ENCODE measurements around the gene GFM2. TPM values are rescaled to one million over a fixed set of nuclear protein-coding genes. Genes with fewer than 3 reads are reported as not detected.

Gene GFM2
- total RNA-seq, 1 experiment from 2014 or later = 22.5 TPM

DNA sequence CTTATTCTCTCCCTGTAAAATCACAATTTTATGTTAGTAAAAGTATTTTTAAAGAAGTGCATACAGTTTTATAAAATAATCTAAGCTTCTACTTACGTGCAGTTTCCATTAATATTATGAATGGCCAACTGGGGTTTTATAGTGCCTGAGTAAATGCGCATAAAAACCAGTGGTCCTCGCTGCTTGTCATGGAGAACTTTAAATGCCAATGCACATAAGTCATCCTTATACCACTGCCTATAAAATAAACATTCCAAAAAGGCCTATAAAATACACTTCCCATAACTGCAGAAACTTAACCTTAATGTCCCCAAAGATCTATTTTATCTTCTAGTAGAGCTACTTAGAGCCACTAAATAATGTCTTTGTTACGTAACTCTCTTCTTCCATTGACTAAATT lies 28.5 kb downstream of the GFM2 start:
- POLR2A ChIA-PET = interaction anchor here (0.7 kb wide), 1 partner anchor 26 kb away, joined by 3 read pairs; no protein-coding TSS in a partner anchor
- Histone ChIP-seq H3K36me3 (ENCODE audit: control insufficient read depth, insufficient read depth, low read length) (peaks cover 43% of the 10 kb centered on the region), H3K27ac (ENCODE audit: low read length) (no peak overlapping the region), H3K4me1 (ENCODE audit: control insufficient read depth, insufficient read depth, low read length) (no peaks in the 10 kb centered on the region), H3K9me3 (ENCODE audit: control insufficient read depth, insufficient read depth, low read depth, low read length) (no peaks in the 10 kb centered on the region), H3K27me3 (ENCODE audit: control insufficient read depth, insufficient read depth, low read length) (no peaks in the 10 kb centered on the region), H3K4me3 (ENCODE audit: low read depth in 2 of 2, low read length in 2 of 2) (no peak overlapping the region)
- CTCF ChIA-PET = no interaction called here
- ATAC-seq = no peak; the same call in 1 of the 2 replicates
- no peak for DNase-seq (ENCODE audit: low read depth, low spot score)
- TF ChIP-seq POLR2AphosphoS5 (IDR thresholded peaks at IDR 0.05; ENCODE audit: low read depth, low read length) (no peak), SIN3A (IDR thresholded peaks at IDR 0.05; ENCODE audit: borderline replicate concordance, insufficient read depth, low read depth, low read length) (no peak), TCF7L2 (IDR thresholded peaks at IDR 0.05; ENCODE audit: low read depth, low read length) (no peak)
- TF ChIP-seq, protein P1, sequence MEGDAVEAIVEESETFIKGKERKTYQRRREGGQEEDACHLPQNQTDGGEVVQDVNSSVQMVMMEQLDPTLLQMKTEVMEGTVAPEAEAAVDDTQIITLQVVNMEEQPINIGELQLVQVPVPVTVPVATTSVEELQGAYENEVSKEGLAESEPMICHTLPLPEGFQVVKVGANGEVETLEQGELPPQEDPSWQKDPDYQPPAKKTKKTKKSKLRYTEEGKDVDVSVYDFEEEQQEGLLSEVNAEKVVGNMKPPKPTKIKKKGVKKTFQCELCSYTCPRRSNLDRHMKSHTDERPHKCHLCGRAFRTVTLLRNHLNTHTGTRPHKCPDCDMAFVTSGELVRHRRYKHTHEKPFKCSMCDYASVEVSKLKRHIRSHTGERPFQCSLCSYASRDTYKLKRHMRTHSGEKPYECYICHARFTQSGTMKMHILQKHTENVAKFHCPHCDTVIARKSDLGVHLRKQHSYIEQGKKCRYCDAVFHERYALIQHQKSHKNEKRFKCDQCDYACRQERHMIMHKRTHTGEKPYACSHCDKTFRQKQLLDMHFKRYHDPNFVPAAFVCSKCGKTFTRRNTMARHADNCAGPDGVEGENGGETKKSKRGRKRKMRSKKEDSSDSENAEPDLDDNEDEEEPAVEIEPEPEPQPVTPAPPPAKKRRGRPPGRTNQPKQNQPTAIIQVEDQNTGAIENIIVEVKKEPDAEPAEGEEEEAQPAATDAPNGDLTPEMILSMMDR (IDR thresholded peaks at IDR 0.05) = no peak
- TF ChIP-seq, protein P2, sequence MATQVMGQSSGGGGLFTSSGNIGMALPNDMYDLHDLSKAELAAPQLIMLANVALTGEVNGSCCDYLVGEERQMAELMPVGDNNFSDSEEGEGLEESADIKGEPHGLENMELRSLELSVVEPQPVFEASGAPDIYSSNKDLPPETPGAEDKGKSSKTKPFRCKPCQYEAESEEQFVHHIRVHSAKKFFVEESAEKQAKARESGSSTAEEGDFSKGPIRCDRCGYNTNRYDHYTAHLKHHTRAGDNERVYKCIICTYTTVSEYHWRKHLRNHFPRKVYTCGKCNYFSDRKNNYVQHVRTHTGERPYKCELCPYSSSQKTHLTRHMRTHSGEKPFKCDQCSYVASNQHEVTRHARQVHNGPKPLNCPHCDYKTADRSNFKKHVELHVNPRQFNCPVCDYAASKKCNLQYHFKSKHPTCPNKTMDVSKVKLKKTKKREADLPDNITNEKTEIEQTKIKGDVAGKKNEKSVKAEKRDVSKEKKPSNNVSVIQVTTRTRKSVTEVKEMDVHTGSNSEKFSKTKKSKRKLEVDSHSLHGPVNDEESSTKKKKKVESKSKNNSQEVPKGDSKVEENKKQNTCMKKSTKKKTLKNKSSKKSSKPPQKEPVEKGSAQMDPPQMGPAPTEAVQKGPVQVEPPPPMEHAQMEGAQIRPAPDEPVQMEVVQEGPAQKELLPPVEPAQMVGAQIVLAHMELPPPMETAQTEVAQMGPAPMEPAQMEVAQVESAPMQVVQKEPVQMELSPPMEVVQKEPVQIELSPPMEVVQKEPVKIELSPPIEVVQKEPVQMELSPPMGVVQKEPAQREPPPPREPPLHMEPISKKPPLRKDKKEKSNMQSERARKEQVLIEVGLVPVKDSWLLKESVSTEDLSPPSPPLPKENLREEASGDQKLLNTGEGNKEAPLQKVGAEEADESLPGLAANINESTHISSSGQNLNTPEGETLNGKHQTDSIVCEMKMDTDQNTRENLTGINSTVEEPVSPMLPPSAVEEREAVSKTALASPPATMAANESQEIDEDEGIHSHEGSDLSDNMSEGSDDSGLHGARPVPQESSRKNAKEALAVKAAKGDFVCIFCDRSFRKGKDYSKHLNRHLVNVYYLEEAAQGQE (IDR thresholded peaks at IDR 0.05; ENCODE audit: insufficient read depth in 1 of 2, low read depth in 2 of 2, low read length in 1 of 2) = no peak
- in situ Hi-C loops (cut with HindIII; ENCODE audit: low pct_unique_long_range_greater_than_20kb, low sequenced_read_pairs) (no loop called here), intact Hi-C loops (cut with micrococcal nuclease; ENCODE audit: unreplicated experiment) (no loop called here)
- BruUV-seq (replicated peaks) = no TSS peak

DNA sequence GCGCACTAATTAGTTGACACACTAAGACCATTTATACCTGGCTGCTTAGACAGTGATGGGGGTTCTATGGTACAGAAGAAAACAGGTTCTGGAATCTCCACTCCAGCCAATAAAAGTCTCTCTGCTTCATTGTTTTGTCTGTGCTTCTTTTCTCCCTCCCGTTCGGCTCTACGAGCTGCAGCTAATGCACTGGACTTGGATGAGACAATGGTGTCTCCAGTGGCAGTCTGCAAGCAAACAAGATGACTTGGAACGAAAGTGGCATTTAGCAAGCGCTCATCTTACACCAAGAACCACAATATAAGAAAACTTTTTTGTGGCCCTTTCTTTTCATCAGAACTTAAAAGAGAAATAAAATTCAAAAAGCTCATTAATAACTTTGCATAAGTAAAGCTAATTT lies 30.2 kb downstream of the GFM2 start:
- no TSS peak for BruUV-seq (replicated peaks)
- ATAC-seq (no peak), DNase-seq (ENCODE audit: low read depth, low spot score) (no peak)
- in situ Hi-C loops (cut with HindIII; ENCODE audit: low pct_unique_long_range_greater_than_20kb, low sequenced_read_pairs) (no loop called here), intact Hi-C loops (cut with micrococcal nuclease; ENCODE audit: unreplicated experiment) (no loop called here)
- TF ChIP-seq, protein P1 (IDR thresholded peaks at IDR 0.05) = no peak
- no peak for TF ChIP-seq TCF7L2 (IDR thresholded peaks at IDR 0.05; ENCODE audit: low read depth, low read length)
- TF ChIP-seq SIN3A (IDR thresholded peaks at IDR 0.05; ENCODE audit: borderline replicate concordance, insufficient read depth, low read depth, low read length) = no peak
- no peak for TF ChIP-seq POLR2AphosphoS5 (IDR thresholded peaks at IDR 0.05; ENCODE audit: low read depth, low read length)
- TF ChIP-seq, protein P2 (IDR thresholded peaks at IDR 0.05; ENCODE audit: insufficient read depth in 1 of 2, low read depth in 2 of 2, low read length in 1 of 2) = no peak
- H3K27ac ChIP-seq (ENCODE audit: low read length) = no peak overlapping the region
- no peaks in the 10 kb centered on the region for H3K27me3 ChIP-seq (ENCODE audit: control insufficient read depth, insufficient read depth, low read length)
- CTCF ChIA-PET = no interaction called here
- no peak overlapping the region for H3K4me3 ChIP-seq (ENCODE audit: low read depth in 2 of 2, low read length in 2 of 2)
- peaks cover 48% of the 10 kb centered on the region for H3K36me3 ChIP-seq (ENCODE audit: control insufficient read depth, insufficient read depth, low read length)
- H3K4me1 ChIP-seq (ENCODE audit: control insufficient read depth, insufficient read depth, low read length) = no peaks in the 10 kb centered on the region
- H3K9me3 ChIP-seq (ENCODE audit: control insufficient read depth, insufficient read depth, low read depth, low read length) = no peaks in the 10 kb centered on the region
- POLR2A ChIA-PET = no interaction called here

Data from Panc1 (cell line).